GM12878 (cell line): ENCODE data around the gene EFNA1. TPM values are rescaled to one million over a fixed set of nuclear protein-coding genes. Genes with fewer than 3 reads are reported as not detected.

Experiments
- ATAC-seq: fragments of 200-7000 bp; cut with Tn5 transposase; 3 replicates; pipeline ENCODE4 v1.9.1; 2020; ENCODE audit warnings: mild to moderate bottlenecking, moderate library complexity
- BruUV-seq: library from RNA; stranded (reverse); fragments of 400-500 nt; replicated peaks from 2 replicates; lab custom pipeline; 2021; lab: Mats Ljungman, UMichigan
- CTCF ChIA-PET: fragments of 300-600 bp; sonication (Branson Sonifier 250); formaldehyde crosslinking; extraction: SDS; loops from one replicate; lab custom pipeline; 2021; ENCODE audit warnings: inconsistent platforms; lab: Yijun Ruan, JAX
- POLR2A ChIA-PET: fragments of 350-600 bp; formaldehyde crosslinking; extraction: SDS; loops from one replicate; lab custom pipeline; 2021; ENCODE audit warnings: inconsistent platforms; lab: Charles Lee
- RAD21 ChIA-PET: fragments of 300-600 bp; sonication (Branson Sonifier 250); formaldehyde crosslinking; loops from one replicate; lab custom pipeline; 2023; ENCODE audit warnings: antibody characterized with exemption; ENCODE audit not compliant: unreplicated experiment; lab: Charles Lee
- SMC1A ChIA-PET: fragments of 300-600 bp; sonication (Branson Sonifier 250); formaldehyde crosslinking; loops from one replicate; lab custom pipeline; 2023; ENCODE audit not compliant: unreplicated experiment, uncharacterized antibody; lab: Charles Lee
- DNase-seq: peaks from one replicate; pipeline ENCODE4 v3.0.0-alpha.2; 2011; ENCODE audit warnings: low read depth, low spot score
- FAIRE-seq: peaks from 3 replicates; lab custom pipeline; 2011; peaks lifted over from hg19 to GRCh38; lab: Jason Lieb, UNC
- H2AFZ ChIP-seq: 2 replicates; pipeline ENCODE4 v1.6.0; 2011; ENCODE audit warnings: low read depth, low read length, control low read depth; ENCODE audit not compliant: control insufficient read depth
- H3K27ac ChIP-seq: 2 replicates; pipeline ENCODE4 v1.5.1; 2011; ENCODE audit warnings: control low read depth; ENCODE audit not compliant: control insufficient read depth, insufficient read depth
- H3K27me3 ChIP-seq, 2 experiments: replicated peaks in 1 of 2; 2 replicates each; pipeline versions ENCODE4 v1.6.0 to v1.6.1; 2011; ENCODE audit warnings: low read length in 1 of 2; ENCODE audit not compliant: control insufficient read depth in 2 of 2, insufficient read depth in 2 of 2
- H3K36me3 ChIP-seq, 2 experiments: 2 replicates each; pipeline ENCODE4 v1.5.1; 2011; ENCODE audit warnings: low read length in 1 of 2; ENCODE audit not compliant: control insufficient read depth in 2 of 2, insufficient read depth in 2 of 2
- H3K4me1 ChIP-seq: 2 replicates; pipeline ENCODE4 v1.6.1; 2011; ENCODE audit warnings: mild to moderate bottlenecking, low read length, moderate library complexity, mixed read lengths; ENCODE audit not compliant: control insufficient read depth, insufficient read depth
- H3K4me2 ChIP-seq: 2 replicates; pipeline ENCODE4 v1.6.0; 2011; ENCODE audit warnings: control low read depth; ENCODE audit not compliant: control insufficient read depth, insufficient read depth
- H3K4me3 ChIP-seq: fragments of 200-600 bp; sonication (generic); 2 replicates; pipeline ENCODE4 v1.5.1; 2016
- H3K79me2 ChIP-seq: 2 replicates; pipeline ENCODE4 v1.6.0; 2011; ENCODE audit warnings: low read length; ENCODE audit not compliant: control insufficient read depth, insufficient read depth
- H3K9ac ChIP-seq: 2 replicates; pipeline ENCODE4 v1.8.0; 2011; ENCODE audit warnings: low read length, control low read depth, mixed read lengths; ENCODE audit not compliant: control insufficient read depth, insufficient read depth
- H3K9me3 ChIP-seq: replicated peaks from 3 replicates; pipeline ENCODE4 v1.5.1; 2011; ENCODE audit warnings: mild to moderate bottlenecking, low read length; ENCODE audit not compliant: control insufficient read depth, insufficient read depth
- H4K20me1 ChIP-seq: 2 replicates; pipeline ENCODE4 v1.6.0; 2011; ENCODE audit not compliant: control insufficient read depth, insufficient read depth
- BCL11A ChIP-seq: IDR thresholded peaks from 2 replicates; pipeline ENCODE4 v1.6.1; 2011; ENCODE audit warnings: low read depth, low read length
- CHD4 ChIP-seq: fragments of 200-600 bp; sonication (generic); IDR thresholded peaks from 2 replicates; pipeline ENCODE4 v1.6.1; 2016; ENCODE audit warnings: mild to moderate bottlenecking
- FOXK2 ChIP-seq: fragments of 450-650 bp; IDR thresholded peaks from 2 replicates; pipeline ENCODE4 v1.6.1; 2017; ENCODE audit warnings: mild to moderate bottlenecking, moderate library complexity
- FOXM1 ChIP-seq: IDR thresholded peaks from 2 replicates; pipeline ENCODE4 v1.6.1; 2012; ENCODE audit warnings: low read depth, mild to moderate bottlenecking, inconsistent platforms, low read length, moderate library complexity
- NFYB ChIP-seq: IDR thresholded peaks from 2 replicates; pipeline ENCODE4 v1.6.1; 2011; ENCODE audit warnings: low read depth, mild to moderate bottlenecking, low read length, improper control_type of control experiment, moderate library complexity; ENCODE audit not compliant: insufficient read depth
- PAX8 ChIP-seq: fragments of 450-650 bp; IDR thresholded peaks from 2 replicates; pipeline ENCODE4 v1.6.1; 2017; ENCODE audit warnings: mild to moderate bottlenecking, moderate library complexity
- RAD21 ChIP-seq: IDR thresholded peaks from 2 replicates; pipeline ENCODE4 v1.6.1; 2011; ENCODE audit warnings: mild to moderate bottlenecking, low read depth, low read length, moderate library complexity; ENCODE audit not compliant: insufficient read depth
- RELA ChIP-seq: fragments of 450-650 bp; IDR thresholded peaks from 2 replicates; pipeline ENCODE4 v1.8.0; 2014; ENCODE audit warnings: borderline replicate concordance; ENCODE audit not compliant: partially characterized antibody
- RUNX3 ChIP-seq: IDR thresholded peaks from 2 replicates; pipeline ENCODE4 v1.6.1; 2012; ENCODE audit warnings: low read length, inconsistent platforms
- ZBED1 ChIP-seq: IDR thresholded peaks from 2 replicates; pipeline ENCODE4 v1.6.1; 2016; ENCODE audit warnings: borderline replicate concordance
- WGBS: methylation state at CpG from one replicate; pipeline ENCODE4 v1.1.6; 2016; ENCODE audit warnings: low lambda C conversion rate; ENCODE audit not compliant: insufficient replicate concordance, insufficient coverage; ENCODE audit errors: missing lambda C conversion rate; 5-methylcytosine and 5-hydroxymethylcytosine counted together
- in situ Hi-C: fragments of 300-500 bp; cut with MboI; formaldehyde crosslinking; loops from 9 replicates; pipeline ENCODE4 v1.14.3; 2018; ENCODE audit warnings: mixed read lengths
- intact Hi-C: fragments of 100-400 bp; cut with micrococcal nuclease; formaldehyde crosslinking; loops from one replicate; pipeline ENCODE4 v1.14.2; 2022; ENCODE audit not compliant: unreplicated experiment
- polyA plus RNA-seq, 11 experiments: library from polyadenylated mRNA; depleted of rRNA in 4 of 11; unstranded in 6 of 11; stranded (reverse) in 5 of 11; fragments of >200 nt; fragmentation: Nextera tagmentation in 4 of 11; fragmentation: Illumina TruSeq in 1 of 11; extraction: Ambion mirVana in 4 of 11; extraction: Trizol in 1 of 11; gene quantifications; 1 replicate in 1 of 11; 2 replicates in 10 of 11; pipeline versions ENCODE4 v1.2.1 to v1.2.3, GENCODE V29; 2011 to 2016; ENCODE audit warnings: inconsistent platforms in 2 of 11, missing spikeins in 2 of 11, low read depth in 1 of 11
- total RNA-seq, 4 experiments: library from RNA; depleted of rRNA in 3 of 4; stranded (reverse); fragments of >200 nt in 3 of 4; fragmentation: Illumina TruSeq in 1 of 4; extraction: Trizol in 1 of 4; gene quantifications; 2 replicates each; pipeline versions ENCODE4 v1.2.1 to v1.2.3, GENCODE V29; 2013 to 2021
- TF ChIP-seq, protein P1 (sequence below): IDR thresholded peaks from 2 replicates; pipeline ENCODE4 v1.6.1; 2011; ENCODE audit warnings: low read depth, low read length, improper control_type of control experiment, borderline replicate concordance
- TF ChIP-seq, protein P2 (sequence below): IDR thresholded peaks from 2 replicates; pipeline ENCODE4 v1.6.1; 2012; ENCODE audit warnings: low read depth, low read length, improper control_type of control experiment

EFNA1 gene
- total and polyA plus RNA-seq, 10 of the 15 experiments (the other 5 are each of a cell fraction or from before 2014, with no cell fraction given): 0.13 to 7.5 (median 0.28) TPM; not detected in 5

DNA sequence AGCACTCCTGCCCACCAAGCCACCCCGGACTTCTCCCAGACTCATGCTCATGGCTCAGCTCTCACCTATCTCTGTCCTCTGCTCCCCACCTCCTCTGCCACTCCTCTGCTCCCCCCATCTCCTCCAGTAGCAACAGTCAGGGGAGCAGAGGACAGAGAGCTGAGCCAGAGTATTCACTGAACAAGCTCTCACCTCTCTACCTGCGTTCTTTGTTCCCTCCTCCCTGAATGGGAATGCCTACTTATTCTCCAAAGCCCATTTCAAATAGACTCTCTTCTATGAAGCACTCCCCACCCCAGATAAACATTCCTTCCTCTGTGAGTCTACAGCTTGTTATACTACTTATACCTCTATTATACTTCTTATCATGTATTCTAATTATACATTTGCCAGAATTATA, 6.4 kb upstream of the EFNA1 start:
- BruUV-seq: no TSS peak
- H2AFZ ChIP-seq: no peak overlapping the region
- RAD21 ChIA-PET: no interaction called here
- H3K27me3 ChIP-seq: peaks cover under 1 to 2% of the 10 kb centered on the region in 2 experiments; a peak in 2 of 4 replicates
- no peaks in the 10 kb centered on the region for H3K79me2 ChIP-seq
- H3K4me3 ChIP-seq: no peak overlapping the region
- H3K4me2 ChIP-seq: no peak overlapping the region
- 77% methylated on average over 2 of the region's 2 CpGs for WGBS
- no peaks in the 10 kb centered on the region for H3K9me3 ChIP-seq
- no peak for FAIRE-seq
- H4K20me1 ChIP-seq: no peaks in the 10 kb centered on the region
- DNase-seq: no peak
- POLR2A ChIA-PET: no interaction called here
- H3K36me3 ChIP-seq: no peaks in the 10 kb centered on the region
- ATAC-seq: no peak
- SMC1A ChIA-PET: interaction anchor here (0.6 to 0.9 kb wide), 3 partner anchors 28 to 419 kb away, joined by 3 to 4 read pairs (median 3); no protein-coding TSS in a partner anchor
- in situ Hi-C loops (no loop called here), intact Hi-C loops (no loop called here)
- no peak overlapping the region for H3K27ac ChIP-seq
- no peak for TF ChIP-seq NFYB
- TF ChIP-seq, protein P1, sequence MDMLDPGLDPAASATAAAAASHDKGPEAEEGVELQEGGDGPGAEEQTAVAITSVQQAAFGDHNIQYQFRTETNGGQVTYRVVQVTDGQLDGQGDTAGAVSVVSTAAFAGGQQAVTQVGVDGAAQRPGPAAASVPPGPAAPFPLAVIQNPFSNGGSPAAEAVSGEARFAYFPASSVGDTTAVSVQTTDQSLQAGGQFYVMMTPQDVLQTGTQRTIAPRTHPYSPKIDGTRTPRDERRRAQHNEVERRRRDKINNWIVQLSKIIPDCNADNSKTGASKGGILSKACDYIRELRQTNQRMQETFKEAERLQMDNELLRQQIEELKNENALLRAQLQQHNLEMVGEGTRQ: no peak
- no peak for TF ChIP-seq FOXM1
- TF ChIP-seq PAX8: no peak
- TF ChIP-seq RAD21: no peak
- TF ChIP-seq CHD4: no peak
- TF ChIP-seq BCL11A: no peak
- H3K9ac ChIP-seq: no peak overlapping the region
- CTCF ChIA-PET: interaction anchor here (1.0 to 2.1 kb wide), 4 partner anchors 9 to 52 kb away, joined by 4 to 5 read pairs (median 4); partner anchors contain the start of gene KRTCAP2
- H3K4me1 ChIP-seq: peaks cover 5% of the 10 kb centered on the region; the same call in 1 of the 2 replicates

DNA sequence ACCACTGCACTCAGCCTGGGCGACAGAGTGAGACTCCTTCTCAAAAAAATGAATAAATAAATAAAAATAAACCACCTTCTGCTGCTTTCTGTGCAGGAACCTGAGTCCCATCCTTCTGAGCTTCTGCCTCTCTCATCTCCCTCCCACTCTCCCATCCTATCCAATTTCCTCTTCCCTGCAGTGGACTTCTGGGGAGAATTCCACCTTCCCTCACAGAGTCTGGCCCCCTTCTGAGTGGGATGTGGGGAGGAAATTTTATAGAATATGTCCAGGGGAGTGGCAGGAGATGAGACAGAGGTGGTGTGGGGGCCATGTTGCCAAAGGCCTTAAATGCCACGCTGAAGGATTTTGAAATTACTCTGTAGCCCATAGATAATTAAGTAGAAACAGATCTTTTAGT, 5.4 kb upstream of the EFNA1 start:
- Histone ChIP-seq H3K4me3 (no peak overlapping the region), H3K4me1 (peaks cover 10% of the 10 kb centered on the region), H3K27ac (no peak overlapping the region), H3K36me3 (no peaks in the 10 kb centered on the region), H2AFZ (no peak overlapping the region), H3K79me2 (no peaks in the 10 kb centered on the region), H3K9me3 (no peaks in the 10 kb centered on the region), H3K9ac (no peak overlapping the region), H3K4me2 (no peak overlapping the region), H4K20me1 (no peaks in the 10 kb centered on the region), H3K27me3 (peaks cover 3 to 11% of the 10 kb centered on the region in 2 experiments)
- TF ChIP-seq RUNX3 (no peak), FOXK2 (no peak), BCL11A (no peak), RELA (no peak), ZBED1 (no peak)
- TF ChIP-seq, protein P2, sequence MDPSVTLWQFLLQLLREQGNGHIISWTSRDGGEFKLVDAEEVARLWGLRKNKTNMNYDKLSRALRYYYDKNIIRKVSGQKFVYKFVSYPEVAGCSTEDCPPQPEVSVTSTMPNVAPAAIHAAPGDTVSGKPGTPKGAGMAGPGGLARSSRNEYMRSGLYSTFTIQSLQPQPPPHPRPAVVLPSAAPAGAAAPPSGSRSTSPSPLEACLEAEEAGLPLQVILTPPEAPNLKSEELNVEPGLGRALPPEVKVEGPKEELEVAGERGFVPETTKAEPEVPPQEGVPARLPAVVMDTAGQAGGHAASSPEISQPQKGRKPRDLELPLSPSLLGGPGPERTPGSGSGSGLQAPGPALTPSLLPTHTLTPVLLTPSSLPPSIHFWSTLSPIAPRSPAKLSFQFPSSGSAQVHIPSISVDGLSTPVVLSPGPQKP: no peak
- WGBS: 22% methylated on average over 2 of the region's 2 CpGs
- ChIA-PET SMC1A (interaction anchor here (0.8 to 1.2 kb wide), 2 partner anchors 27 to 51 kb away, joined by 4 read pairs; partner anchors contain the start of gene KRTCAP2), CTCF (interaction anchor here (0.6 to 1.6 kb wide), 5 partner anchors 31 to 382 kb away, joined by 3 to 5 read pairs (median 4); no protein-coding TSS in a partner anchor), POLR2A (no interaction called here), RAD21 (no interaction called here)
- FAIRE-seq: no peak
- BruUV-seq: no TSS peak
- ATAC-seq: no peak
- intact Hi-C loops: no loop called here
- no peak for DNase-seq
- in situ Hi-C loops: no loop called here
